ENCODE data around the gene TMEM185A. TPM values are rescaled to one million over a fixed set of nuclear protein-coding genes. Genes with fewer than 3 reads are reported as not detected.

The TMEM185A gene
- total RNA-seq, 1 experiment from 2014 or later, result 23.6 TPM

DNA sequence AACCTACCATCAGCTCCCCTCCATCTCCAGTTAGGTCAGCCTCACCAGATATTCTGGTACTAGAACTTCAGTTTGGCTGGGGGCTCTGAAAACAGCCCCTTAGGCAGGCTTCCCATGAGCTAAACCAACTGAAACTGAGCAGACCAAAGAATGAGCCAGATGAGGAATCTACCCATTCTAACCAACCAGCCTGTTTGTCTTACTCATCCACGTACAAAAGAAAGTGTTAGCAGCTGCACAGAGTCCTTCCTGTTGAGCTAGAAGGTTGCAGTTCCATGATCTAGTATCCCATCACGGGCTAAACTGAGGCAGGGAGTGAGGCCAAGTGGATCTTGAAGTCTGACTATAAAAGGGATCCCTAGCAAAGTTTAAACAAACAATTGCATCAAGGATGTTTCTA, 61.8 kb downstream of the TMEM185A start:
- DNase-seq, result no peak
- Histone ChIP-seq H2BK120ac (ENCODE audit: low read depth, low read length, poor library complexity, severe bottlenecking) (no peak overlapping the region), H2AFZ (ENCODE audit: low read length) (no peak overlapping the region), H4K91ac (ENCODE audit: insufficient read length, low read depth, low read length) (no peak overlapping the region), H3K9me3 (ENCODE audit: control insufficient read depth, low read depth, low read length) (peaks cover 48% of the 10 kb centered on the region), H3T11ph (ENCODE audit: low read length) (no peak overlapping the region), H3K79me1 (ENCODE audit: insufficient read depth, low read depth, low read length, poor library complexity, severe bottlenecking) (no peaks in the 10 kb centered on the region), H2BK20ac (ENCODE audit: low read depth, low read length, poor library complexity, severe bottlenecking) (no peak overlapping the region), H3K27ac (ENCODE audit: insufficient read length, low read depth, low read length) (no peak overlapping the region), H2BK12ac (ENCODE audit: insufficient read length, low read depth, low read length) (no peak overlapping the region), H3K23ac (ENCODE audit: insufficient read length, low read depth, low read length) (no peak overlapping the region), H3K56ac (ENCODE audit: insufficient read length, low read depth, low read length) (no peak overlapping the region), H3K14ac (ENCODE audit: insufficient read depth, low read length) (no peak overlapping the region), H3K4ac (ENCODE audit: low read depth, low read length) (no peak overlapping the region), H3K23me2 (ENCODE audit: insufficient read length, low read depth, low read length, poor library complexity, severe bottlenecking) (no peaks in the 10 kb centered on the region), H2BK5ac (ENCODE audit: insufficient read length, low read length) (no peak overlapping the region), H3K9ac (ENCODE audit: extremely low read depth, insufficient read length, low read length) (no peak overlapping the region), H4K5ac (ENCODE audit: insufficient read length, low read depth, low read length) (no peak overlapping the region), H2BK15ac (ENCODE audit: low read depth, low read length) (no peak overlapping the region), H3K4me1 (ENCODE audit: insufficient read depth, low read length) (no peaks in the 10 kb centered on the region), H2AK5ac (ENCODE audit: insufficient read length, low read length) (no peak overlapping the region), H3K79me2 (ENCODE audit: insufficient read depth, low read length) (no peaks in the 10 kb centered on the region), H3K18ac (ENCODE audit: insufficient read length, low read depth, low read length) (no peak overlapping the region), H3K27me3 (ENCODE audit: insufficient read depth, low read length) (no peaks in the 10 kb centered on the region), H3K4me2 (ENCODE audit: insufficient read depth, insufficient read length, low read length) (no peak overlapping the region), H4K20me1 (ENCODE audit: control insufficient read depth, insufficient read depth, insufficient read length) (no peaks in the 10 kb centered on the region), H4K8ac (replicated peaks; ENCODE audit: insufficient read length, low read depth, low read length) (no peak overlapping the region)
- Mint-ChIP-seq H3K9me3 (peaks cover 49 to 53% of the 10 kb centered on the region in 2 experiments), H3K27me3 (ENCODE audit: low read depth) (no peaks in the 10 kb centered on the region), H3K27ac (no peak overlapping the region), H3K36me3 (ENCODE audit: insufficient read depth in 1 of 3, low read depth in 3 of 3) (no peaks in the 10 kb centered on the region; a peak in 1 of 7 replicates), H3K4me1 (peaks cover 18 to 33% of the 10 kb centered on the region in 2 experiments), H3K4me3 (no peak overlapping the region)
- no CpG with 5 or more reads among the region's 2 CpGs for WGBS (ENCODE audit: extremely low coverage, insufficient read length, low lambda C conversion rate)
- TF ChIP-seq, protein P1, sequence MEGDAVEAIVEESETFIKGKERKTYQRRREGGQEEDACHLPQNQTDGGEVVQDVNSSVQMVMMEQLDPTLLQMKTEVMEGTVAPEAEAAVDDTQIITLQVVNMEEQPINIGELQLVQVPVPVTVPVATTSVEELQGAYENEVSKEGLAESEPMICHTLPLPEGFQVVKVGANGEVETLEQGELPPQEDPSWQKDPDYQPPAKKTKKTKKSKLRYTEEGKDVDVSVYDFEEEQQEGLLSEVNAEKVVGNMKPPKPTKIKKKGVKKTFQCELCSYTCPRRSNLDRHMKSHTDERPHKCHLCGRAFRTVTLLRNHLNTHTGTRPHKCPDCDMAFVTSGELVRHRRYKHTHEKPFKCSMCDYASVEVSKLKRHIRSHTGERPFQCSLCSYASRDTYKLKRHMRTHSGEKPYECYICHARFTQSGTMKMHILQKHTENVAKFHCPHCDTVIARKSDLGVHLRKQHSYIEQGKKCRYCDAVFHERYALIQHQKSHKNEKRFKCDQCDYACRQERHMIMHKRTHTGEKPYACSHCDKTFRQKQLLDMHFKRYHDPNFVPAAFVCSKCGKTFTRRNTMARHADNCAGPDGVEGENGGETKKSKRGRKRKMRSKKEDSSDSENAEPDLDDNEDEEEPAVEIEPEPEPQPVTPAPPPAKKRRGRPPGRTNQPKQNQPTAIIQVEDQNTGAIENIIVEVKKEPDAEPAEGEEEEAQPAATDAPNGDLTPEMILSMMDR (conservative IDR thresholded peaks at IDR 0.05), result no peak
